Head of caudate nucleus (tissue), 42 donors: Measurements from ENCODE around the gene PSMB7.

ENCODE experiments used
- DNase-seq, 42 donors: peaks; one replicate each; pipeline versions ENCODE4 v3.0.0 to v3.0.0-alpha.2; 2020 to 2021; ENCODE audit warnings: mixed read lengths in 7 of 42
- intact Hi-C: fragments of 100-400 bp; cut with DNase I; formaldehyde crosslinking; loops from one replicate; pipeline ENCODE4 v1.15.0; 2022

PSMB7 gene

DNA sequence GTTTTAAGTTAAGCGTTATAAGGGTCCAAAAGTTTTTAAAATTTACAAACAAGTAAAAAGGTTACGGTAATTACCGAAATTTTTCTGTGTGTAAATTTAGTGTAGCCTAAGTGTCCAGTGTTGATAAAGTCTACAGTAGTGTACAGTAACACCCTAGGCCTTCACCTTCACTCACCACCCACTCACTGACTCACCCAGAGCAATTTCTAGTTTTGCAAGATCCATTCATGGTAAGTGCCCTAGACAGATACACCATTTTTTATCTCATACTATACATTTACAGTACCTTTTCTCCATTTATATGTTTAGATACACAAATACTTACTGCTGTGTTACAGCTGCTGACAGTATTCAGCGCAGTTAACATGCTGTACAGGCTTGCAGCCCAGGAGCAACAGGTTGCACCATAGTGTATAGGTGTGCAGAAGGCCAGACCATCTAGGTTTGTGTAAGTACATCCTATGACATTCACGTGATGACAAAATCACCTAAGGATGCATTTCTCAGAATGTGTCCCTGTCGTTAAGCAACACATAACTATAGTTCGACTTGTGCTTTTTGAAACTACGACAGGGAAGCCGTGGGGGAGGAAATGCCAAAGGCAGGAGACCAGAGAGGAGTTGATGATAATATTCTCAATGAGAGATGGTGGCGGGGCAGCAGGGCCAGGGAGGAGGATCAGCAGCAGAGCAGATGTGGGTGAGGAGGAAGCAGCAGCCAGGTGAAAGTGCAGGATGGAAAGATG lies 48.6 kb downstream of the PSMB7 start:
- intact Hi-C loops: no loop called here
- peak in 1 of 42 donors; percentile 35 for DNase-seq

DNA sequence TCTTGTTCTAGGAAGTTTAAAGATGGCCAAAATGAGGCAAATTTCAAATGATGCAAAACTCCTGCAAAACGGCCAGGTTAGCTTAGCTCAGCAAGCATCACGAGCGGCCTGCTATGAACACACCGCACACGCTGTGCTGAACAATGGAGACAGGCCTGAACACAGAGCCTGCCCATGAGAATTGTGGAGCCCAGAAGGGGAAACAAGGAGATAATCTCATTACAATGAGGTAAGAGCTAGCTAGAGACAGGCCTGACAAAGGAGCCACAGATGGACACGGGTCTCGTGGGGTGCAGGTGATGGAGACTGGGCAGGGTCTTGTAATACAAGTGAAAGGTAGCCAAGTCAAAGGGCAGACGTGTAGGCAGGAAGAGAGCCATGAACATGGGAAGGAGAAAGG lies 50.2 kb downstream of the PSMB7 start:
- no peak for DNase-seq
- intact Hi-C loops: no loop called here

DNA sequence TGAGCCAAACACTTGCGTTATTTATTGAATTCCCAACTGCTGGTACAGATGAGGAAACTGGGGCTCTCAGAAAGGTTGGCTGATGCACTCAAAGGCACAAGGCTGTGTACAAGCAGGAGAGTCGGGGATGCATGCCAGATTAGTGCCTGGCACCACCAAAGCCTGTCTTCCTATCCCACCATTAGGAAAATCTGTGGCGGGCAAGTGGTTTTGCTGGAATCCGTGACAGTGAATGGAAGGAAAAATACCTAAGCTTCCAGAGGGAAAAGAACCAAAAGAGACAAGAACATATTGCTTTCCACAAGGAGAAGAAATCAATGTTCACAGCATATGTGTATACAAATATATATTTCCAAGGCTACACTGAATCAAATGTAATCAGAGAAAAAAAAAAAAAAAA lies 51.1 kb downstream of the PSMB7 start:
- no peak for DNase-seq
- intact Hi-C loops: no loop called here

- intact Hi-C loops: no loop called here
- DNase-seq: no peak
Observed at GRCh38 chr9:124363326-124364096, 51.7 kb downstream of the PSMB7 start.

GRCh38 chr9:124361128-124361527 lies 54.1 kb downstream of the PSMB7 start:
- DNase-seq: no peak
- intact Hi-C loops: no loop called here

- DNase-seq: no peak
- intact Hi-C loops: no loop called here
Observed at GRCh38 chr9:124359855-124360678, 55.2 kb downstream of the PSMB7 start.

GRCh38 chr9:124359426-124359825 lies 55.8 kb downstream of the PSMB7 start:
- DNase-seq: no peak
- intact Hi-C loops: no loop called here

DNA sequence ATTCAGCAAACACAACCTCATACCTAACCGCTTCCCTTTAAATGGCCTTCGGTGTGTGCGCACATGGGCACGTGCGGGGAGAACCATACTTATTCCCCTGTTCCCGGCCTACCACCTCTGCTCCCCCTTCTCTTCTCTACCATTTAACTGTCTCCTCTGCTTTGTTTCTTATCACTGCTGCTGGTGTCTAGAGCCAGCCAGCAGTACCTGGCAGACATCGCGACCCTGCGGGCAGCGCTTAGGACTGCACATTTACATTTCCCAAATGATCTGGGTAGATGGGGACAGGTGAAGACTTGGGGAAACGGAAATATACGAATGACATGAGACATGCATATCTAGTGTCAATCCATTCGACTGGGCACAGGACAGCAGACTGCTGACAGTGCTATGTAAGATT lies 56.6 kb downstream of the PSMB7 start:
- DNase-seq: no peak
- intact Hi-C loops: no loop called here

DNA sequence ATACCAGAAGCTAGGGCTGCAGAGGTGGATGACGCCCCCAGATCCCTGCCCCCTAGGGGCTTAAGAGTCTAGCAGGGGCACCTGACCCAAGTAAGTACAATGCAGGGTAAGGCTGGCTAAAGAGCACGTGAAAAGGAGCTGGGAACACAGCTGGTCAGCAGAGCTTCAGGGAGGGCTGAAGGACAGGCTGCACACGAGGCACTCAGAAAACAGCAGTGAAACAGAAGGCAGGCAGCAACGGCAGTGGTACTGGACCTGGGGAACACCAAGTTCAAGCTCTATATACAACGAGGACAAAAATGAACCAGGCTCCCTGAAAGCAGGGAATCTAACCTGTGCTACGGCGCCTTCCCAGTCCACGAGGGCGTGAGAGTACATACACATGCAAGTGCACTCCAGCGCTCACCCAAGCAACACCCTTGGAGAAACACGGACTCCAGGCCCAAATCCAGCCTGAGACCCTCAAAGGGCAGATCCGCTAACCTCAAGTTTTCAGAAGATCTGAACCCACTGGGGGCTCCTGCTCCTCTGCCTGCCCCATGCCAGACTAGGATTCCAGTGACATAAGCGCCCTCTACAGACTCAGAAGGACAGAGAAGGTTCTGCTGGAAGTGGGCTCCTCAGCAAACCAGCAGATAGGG lies 57.4 kb downstream of the PSMB7 start:
- intact Hi-C loops: no loop called here
- DNase-seq: peak in 1 of 42 donors; percentile 4

- peak in 1 of 42 donors; percentile 3 for DNase-seq
- intact Hi-C loops: no loop called here
Observed at GRCh38 chr9:124356745-124357390, 58.4 kb downstream of the PSMB7 start.

DNA sequence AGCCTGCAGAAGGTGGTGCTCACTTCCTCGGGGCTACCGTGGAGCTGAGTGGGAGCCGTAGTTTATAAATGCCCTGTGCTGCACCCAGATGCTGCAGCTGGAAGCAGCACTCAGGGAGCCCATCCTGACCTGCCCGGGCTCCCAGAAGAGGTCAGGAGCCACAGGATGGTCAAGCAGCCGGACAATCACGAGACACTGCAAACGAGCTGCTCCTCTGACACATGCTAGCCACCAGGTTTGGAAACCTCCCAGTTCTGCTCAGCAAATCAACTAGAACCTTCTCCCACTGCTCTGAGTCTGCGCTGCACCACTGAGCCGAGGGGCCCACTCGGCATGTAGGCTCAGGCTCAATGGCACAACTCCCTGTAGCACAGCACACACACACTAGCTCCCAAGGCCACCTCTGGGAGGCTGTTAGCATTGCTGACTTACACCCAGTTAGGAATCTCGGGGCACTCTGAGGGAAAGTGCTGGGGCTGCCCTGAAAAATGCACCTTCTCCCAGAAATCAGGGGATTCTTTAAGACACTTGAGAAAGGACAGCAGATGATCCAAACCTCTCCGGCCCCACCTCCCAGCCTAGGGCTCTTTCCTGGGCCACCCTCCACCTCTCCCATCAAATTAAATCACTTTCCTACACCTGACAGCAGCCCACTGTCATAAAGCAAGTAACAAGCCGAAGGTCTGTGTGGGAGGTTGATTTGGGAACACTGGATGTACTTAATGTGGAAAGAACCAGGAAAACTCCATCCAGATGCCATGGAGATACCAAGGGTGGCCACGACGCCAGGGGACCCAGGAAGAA lies 59.1 kb downstream of the PSMB7 start:
- intact Hi-C loops: no loop called here
- peak in 6 of 42 donors; percentile 19 to 56 (median 44) for DNase-seq

GRCh38 chr9:124355039-124355940 lies 60.0 kb downstream of the PSMB7 start:
- peak in 6 of 42 donors; percentile 27 to 67 (median 36) for DNase-seq
- intact Hi-C loops: no loop called here

DNA sequence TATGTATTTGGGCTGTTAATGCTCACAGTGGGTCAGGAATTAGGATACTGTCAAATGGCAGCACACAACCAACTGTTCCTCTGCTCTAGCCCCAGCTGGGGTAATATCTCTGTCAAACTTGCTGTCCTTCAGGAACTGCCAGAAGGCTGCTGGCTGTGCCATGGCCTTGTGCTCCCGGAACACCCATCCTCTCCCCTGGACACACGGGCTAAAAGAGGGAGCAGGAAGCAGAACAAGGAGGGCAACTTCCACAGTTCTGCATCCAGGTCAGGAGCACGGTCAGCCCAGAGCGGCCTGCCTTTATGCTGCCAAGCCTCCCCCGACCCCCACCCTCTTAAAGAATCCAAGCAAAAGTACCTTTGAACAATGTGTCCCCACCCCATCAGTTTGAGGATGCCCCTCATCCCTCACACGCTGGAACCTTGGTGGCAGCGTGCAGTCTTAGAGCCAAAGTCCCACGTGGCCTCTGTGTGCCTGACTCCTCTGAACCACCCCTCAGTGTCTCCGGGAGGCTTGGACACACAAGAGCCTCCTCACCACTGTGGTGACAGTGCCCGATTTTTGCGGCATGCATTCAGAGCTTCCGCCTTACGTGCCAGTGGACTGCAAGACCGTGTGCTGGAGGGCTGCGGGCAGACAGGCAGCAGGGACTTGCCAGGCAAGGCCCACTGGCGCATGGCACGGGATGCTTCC lies 60.8 kb downstream of the PSMB7 start:
- intact Hi-C loops: no loop called here
- peak in 6 of 42 donors; percentile 3 to 31 (median 21) for DNase-seq

DNA sequence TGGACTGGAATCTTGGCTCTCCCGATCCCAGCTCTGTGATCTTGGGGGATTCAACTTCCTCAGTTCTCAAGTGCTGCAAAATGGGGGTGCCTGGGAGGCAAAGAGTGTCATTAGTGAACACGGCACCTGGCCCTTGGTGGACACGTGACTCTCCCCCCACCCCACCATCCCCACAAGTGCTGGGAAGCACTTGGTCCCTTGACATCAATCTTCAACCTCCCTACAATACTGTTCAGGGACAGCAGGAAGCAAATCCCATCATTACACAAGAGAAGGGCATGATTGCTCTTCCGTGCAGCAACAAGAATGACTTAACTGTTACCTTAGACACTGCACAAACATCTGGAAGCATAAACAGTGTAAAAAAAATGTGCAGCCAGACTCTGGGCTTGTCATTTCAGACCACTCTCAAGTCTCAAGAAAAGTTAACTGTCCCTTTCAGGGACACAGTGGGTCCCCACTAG lies 61.4 kb downstream of the PSMB7 start:
- intact Hi-C loops: no loop called here
- DNase-seq: peak in 4 of 42 donors; percentile 9 to 29 (median 16)

- intact Hi-C loops: no loop called here
- DNase-seq: peak in 6 of 42 donors; percentile 0 to 30 (median 14)
Observed at GRCh38 chr9:124353166-124353768, 62.0 kb downstream of the PSMB7 start.

- DNase-seq: peak in 14 of 42 donors; percentile 2 to 64 (median 30)
- intact Hi-C loops: no loop called here
Observed at GRCh38 chr9:124352616-124353015, 62.6 kb downstream of the PSMB7 start.
